Mammary epithelial cell (primary cell): ENCODE measurements around the gene TRIM33.

Source experiments
- EZH2 ChIP-seq: IDR thresholded peaks from 2 replicates; pipeline ENCODE4 v1.6.1; 2012; ENCODE audit warnings: low read length, inconsistent platforms, borderline replicate concordance
- TF ChIP-seq, protein P1 (sequence below), 2 donors: IDR thresholded peaks in 1 of 2; conservative IDR thresholded peaks in 1 of 2; 2 replicates each; pipeline ENCODE4 v1.5.1; 2011 to 2012; ENCODE audit warnings: inconsistent platforms in 2 of 2, low read length in 2 of 2, mild to moderate bottlenecking in 2 of 2, control low read depth in 1 of 2, low read depth in 1 of 2; ENCODE audit not compliant: insufficient read depth in 1 of 2; ENCODE audit errors: extremely low read depth in 1 of 2

DNA sequence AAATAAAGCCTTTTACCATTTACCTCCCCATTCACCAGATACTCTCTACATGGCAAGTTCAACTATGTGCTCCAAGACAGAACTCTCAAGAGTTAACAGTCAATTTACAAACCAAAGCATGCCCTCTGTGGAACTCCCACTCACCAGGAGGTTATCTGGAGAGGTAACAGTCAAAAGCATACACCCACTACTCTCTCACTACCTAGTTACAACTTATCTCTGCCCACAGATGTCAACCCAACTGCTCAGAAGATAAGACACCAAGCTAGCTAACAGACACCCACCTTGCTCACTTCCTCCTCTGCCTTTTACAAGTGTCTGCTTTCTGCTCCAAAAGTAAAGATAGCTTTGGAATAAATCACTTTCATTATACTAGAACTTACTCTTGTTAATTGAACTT lies 131.0 kb downstream of the TRIM33 start:
- TF ChIP-seq, protein P1, sequence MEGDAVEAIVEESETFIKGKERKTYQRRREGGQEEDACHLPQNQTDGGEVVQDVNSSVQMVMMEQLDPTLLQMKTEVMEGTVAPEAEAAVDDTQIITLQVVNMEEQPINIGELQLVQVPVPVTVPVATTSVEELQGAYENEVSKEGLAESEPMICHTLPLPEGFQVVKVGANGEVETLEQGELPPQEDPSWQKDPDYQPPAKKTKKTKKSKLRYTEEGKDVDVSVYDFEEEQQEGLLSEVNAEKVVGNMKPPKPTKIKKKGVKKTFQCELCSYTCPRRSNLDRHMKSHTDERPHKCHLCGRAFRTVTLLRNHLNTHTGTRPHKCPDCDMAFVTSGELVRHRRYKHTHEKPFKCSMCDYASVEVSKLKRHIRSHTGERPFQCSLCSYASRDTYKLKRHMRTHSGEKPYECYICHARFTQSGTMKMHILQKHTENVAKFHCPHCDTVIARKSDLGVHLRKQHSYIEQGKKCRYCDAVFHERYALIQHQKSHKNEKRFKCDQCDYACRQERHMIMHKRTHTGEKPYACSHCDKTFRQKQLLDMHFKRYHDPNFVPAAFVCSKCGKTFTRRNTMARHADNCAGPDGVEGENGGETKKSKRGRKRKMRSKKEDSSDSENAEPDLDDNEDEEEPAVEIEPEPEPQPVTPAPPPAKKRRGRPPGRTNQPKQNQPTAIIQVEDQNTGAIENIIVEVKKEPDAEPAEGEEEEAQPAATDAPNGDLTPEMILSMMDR (conservative IDR thresholded peaks at IDR 0.05 in 1 of 2, IDR thresholded peaks at IDR 0.05 in 1 of 2; ENCODE audit: extremely low read depth in 1 of 2, insufficient read depth in 1 of 2, low read depth in 1 of 2, low read length in 2 of 2) = no peak
- TF ChIP-seq EZH2 = no peak
